ENCODE data around the gene NDUFC1.
A peak's percentile ranks its signal among the peaks of the same experiment; 100 is the strongest.

Gene NDUFC1

DNA sequence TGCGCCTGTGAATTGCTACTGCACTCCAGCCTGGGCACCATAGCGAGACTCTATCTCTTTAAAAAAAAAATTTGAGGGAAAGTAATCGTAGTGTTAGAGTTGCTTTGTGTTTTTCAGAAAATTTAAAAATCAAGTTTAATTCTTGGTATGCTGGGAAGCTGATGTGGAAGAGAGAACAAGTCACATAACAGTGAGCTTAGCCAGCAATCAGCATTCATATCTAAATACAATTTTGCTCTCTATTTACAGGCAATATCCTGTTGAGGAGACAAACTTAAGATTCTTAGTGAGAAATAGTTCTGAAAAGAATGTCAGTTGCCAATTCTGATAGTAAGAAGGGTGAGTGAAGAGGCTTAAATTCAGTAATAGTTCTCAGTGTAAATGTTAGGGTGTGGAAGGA is 9.6 kb upstream of the NDUFC1 start:
- H3K9ac ChIP-seq, result no peak overlapping the region

DNA sequence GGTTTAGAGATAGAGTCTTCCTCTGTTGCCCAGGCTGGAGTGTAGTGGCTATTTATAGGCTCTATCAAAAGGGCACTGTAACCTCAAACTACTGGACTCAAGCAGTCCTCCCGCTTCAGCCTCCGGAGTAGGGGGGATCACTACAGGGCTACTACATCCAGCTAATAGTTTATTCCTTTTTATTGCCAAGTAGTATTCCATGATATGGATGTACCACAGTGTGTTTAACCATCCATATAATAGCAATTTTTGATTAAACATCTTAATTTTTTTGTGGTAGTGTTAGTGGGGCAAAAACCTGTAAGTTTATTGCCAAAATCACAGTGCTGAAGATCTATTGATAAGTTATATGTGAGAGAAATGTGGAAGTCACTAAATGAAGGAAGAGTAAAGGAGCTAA is 2.6 kb upstream of the NDUFC1 start:
- no peak overlapping the region for H3K9ac ChIP-seq
- TF ChIP-seq, protein P1, sequence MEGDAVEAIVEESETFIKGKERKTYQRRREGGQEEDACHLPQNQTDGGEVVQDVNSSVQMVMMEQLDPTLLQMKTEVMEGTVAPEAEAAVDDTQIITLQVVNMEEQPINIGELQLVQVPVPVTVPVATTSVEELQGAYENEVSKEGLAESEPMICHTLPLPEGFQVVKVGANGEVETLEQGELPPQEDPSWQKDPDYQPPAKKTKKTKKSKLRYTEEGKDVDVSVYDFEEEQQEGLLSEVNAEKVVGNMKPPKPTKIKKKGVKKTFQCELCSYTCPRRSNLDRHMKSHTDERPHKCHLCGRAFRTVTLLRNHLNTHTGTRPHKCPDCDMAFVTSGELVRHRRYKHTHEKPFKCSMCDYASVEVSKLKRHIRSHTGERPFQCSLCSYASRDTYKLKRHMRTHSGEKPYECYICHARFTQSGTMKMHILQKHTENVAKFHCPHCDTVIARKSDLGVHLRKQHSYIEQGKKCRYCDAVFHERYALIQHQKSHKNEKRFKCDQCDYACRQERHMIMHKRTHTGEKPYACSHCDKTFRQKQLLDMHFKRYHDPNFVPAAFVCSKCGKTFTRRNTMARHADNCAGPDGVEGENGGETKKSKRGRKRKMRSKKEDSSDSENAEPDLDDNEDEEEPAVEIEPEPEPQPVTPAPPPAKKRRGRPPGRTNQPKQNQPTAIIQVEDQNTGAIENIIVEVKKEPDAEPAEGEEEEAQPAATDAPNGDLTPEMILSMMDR (IDR thresholded peaks at IDR 0.05), result no peak
- H2AFZ ChIP-seq, result no peak overlapping the region
- no peaks in the 10 kb centered on the region for H3K27me3 ChIP-seq (ENCODE audit: control insufficient read depth, insufficient read depth, low read length)
- no peak overlapping the region for H3K27ac ChIP-seq
- H3K79me2 ChIP-seq, result peaks cover 16% of the 10 kb centered on the region
- no peak overlapping the region for H3K4me2 ChIP-seq (ENCODE audit: low read length)
- H3K36me3 ChIP-seq (ENCODE audit: control insufficient read depth, insufficient read depth, low read length), result no peaks in the 10 kb centered on the region
- no peaks in the 10 kb centered on the region for H3K9me3 ChIP-seq (ENCODE audit: control insufficient read depth, low read length)
- H3K4me1 ChIP-seq, result no peaks in the 10 kb centered on the region
- no peak overlapping the region for H3K4me3 ChIP-seq (ENCODE audit: low read depth, low read length)

More for the DNA sequence above, 9.6 kb upstream of the NDUFC1 start:
- TF ChIP-seq, protein P1 (IDR thresholded peaks at IDR 0.05), result no peak
- no peak overlapping the region for H3K4me3 ChIP-seq (ENCODE audit: low read depth, low read length)
- H3K79me2 ChIP-seq, result peaks cover 12% of the 10 kb centered on the region
- no peaks in the 10 kb centered on the region for H3K9me3 ChIP-seq (ENCODE audit: control insufficient read depth, low read length)
- H2AFZ ChIP-seq, result no peak overlapping the region
- no peak overlapping the region for H3K4me2 ChIP-seq (ENCODE audit: low read length)
- no peaks in the 10 kb centered on the region for H3K4me1 ChIP-seq
- H3K27ac ChIP-seq, result no peak overlapping the region
- H3K27me3 ChIP-seq (ENCODE audit: control insufficient read depth, insufficient read depth, low read length), result no peaks in the 10 kb centered on the region
- no peaks in the 10 kb centered on the region for H3K36me3 ChIP-seq (ENCODE audit: control insufficient read depth, insufficient read depth, low read length)

DNA sequence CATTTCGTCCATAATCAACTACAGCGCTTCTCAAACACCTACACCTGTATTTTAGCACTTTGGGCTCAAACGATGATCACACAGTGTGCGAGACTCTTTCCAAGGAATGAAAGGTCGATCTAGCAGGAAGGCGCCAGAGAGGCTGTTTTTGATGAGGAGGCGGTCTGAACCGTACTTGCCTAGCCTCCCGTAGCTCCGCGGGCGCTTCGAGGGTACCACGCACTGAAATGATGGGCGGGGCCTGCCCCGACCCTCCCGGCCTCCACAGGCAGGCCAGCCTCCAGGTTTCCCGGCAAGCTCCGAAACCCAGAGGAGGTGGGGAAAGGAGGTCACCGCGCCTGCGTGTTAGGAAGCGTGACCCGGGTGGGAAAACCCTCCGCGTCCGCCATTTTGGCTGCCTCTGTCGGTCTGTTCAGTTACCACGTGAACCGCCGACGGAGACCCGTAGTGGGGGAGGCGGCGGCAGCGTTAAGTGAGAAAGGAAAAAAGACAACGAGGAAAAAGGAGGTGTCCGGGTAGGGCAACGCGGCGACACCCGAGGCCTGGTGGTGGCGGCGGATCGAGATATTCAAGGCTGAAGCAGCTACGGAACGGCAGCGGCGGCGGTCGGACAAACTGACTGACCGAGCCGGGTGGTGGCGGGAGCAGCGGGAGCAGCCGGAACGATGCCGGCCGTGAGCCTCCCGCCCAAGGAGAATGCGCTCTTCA is 1.0 kb downstream of the NDUFC1 start, which contains the start of gene NAA15:
TSS of gene NAA15 (plus strand) at position 393 of the 708 bp plus-strand sequence. CDS start at position 666, 273 bp downstream.
- Histone ChIP-seq H3K4me3 (ENCODE audit: low read depth, low read length) (peak within 1 kb of the TSS; percentile 83), H3K4me1 (peaks cover 4% of the 10 kb centered on the region), H3K4me2 (ENCODE audit: low read length) (peak within 1 kb of the TSS; percentile 75), H3K79me2 (peaks cover 12% of the 10 kb centered on the region), H3K9me3 (ENCODE audit: control insufficient read depth, low read length) (no peaks in the 10 kb centered on the region), H2AFZ (peak within 1 kb of the TSS; percentile 93), H3K36me3 (ENCODE audit: control insufficient read depth, insufficient read depth, low read length) (no peaks in the 10 kb centered on the region), H3K27me3 (ENCODE audit: control insufficient read depth, insufficient read depth, low read length) (no peaks in the 10 kb centered on the region), H3K9ac (peak within 1 kb of the TSS; percentile 3), H3K27ac (peak within 1 kb of the TSS; percentile 87)
- TF ChIP-seq, protein P1 (IDR thresholded peaks at IDR 0.05), result no peak

DNA sequence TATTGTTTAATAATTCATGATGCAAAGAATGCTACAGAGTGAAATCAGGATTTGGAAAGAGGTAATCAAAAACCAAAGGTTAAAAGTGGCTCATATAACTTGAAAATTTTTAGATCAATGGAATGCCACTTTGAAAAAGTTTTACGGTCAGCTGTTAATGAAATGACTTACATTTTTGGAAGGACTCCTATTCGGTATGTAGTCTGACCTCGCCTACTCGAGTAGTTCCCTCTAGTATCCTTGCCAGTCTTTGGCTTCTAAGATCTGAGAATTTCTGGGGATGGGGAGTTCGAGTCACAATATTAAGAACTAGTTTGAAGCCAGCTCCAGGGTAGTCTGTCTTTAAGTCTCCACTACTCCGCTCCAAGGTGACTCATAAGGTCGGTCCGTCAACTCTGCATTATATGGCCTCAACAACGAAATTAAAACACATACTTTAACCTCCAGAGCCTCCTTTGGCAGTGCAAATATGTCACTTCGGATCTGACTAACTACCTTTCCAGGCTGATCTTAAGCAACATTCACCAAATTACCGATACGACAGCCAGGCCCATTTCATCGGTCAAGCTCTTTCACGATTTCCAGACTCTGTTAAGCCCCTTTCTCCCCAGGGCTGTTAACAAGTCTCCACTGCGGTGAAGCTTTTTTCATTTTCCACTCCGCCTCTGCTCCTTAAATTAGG is 1.7 kb downstream of the NDUFC1 start:
- Histone ChIP-seq H3K27ac (peak overlapping the region; percentile 87), H3K27me3 (ENCODE audit: control insufficient read depth, insufficient read depth, low read length) (no peaks in the 10 kb centered on the region), H3K79me2 (peaks cover 11% of the 10 kb centered on the region), H3K9me3 (ENCODE audit: control insufficient read depth, low read length) (no peaks in the 10 kb centered on the region), H2AFZ (peak overlapping the region; percentile 93), H3K36me3 (ENCODE audit: control insufficient read depth, insufficient read depth, low read length) (no peaks in the 10 kb centered on the region), H3K4me2 (ENCODE audit: low read length) (peak overlapping the region; percentile 75), H3K4me1 (peaks cover 7% of the 10 kb centered on the region), H3K9ac (peak overlapping the region; percentile 33), H3K4me3 (ENCODE audit: low read depth, low read length) (peak overlapping the region; percentile 83)
- TF ChIP-seq, protein P1 (IDR thresholded peaks at IDR 0.05), result no peak
